GM19193 (cell line): Measurements from ENCODE around the gene LGALS12.

ENCODE experiments used
- POLR2A ChIP-seq: IDR thresholded peaks from 4 replicates; pipeline ENCODE4 v1.6.1; 2011; ENCODE audit not compliant: insufficient read depth, insufficient read length; ENCODE audit errors: extremely low read depth

The LGALS12 gene

GRCh38 chr11:63505857-63506528 is at the start of gene LGALS12:
Gene LGALS12, plus strand, starts transcription at chr11:63506084. Its CDS starts 375 bp downstream, at chr11:63506459.
- no peak for TF ChIP-seq POLR2A

GRCh38 chr11:63459586-63459985 is 46.3 kb upstream of the LGALS12 start:
- no peak for TF ChIP-seq POLR2A

GRCh38 chr11:63462137-63462536 is 43.7 kb upstream of the LGALS12 start:
- no peak for TF ChIP-seq POLR2A

GRCh38 chr11:63470311-63470710 is 35.6 kb upstream of the LGALS12 start:
- no peak for TF ChIP-seq POLR2A

GRCh38 chr11:63472372-63472771 is 33.5 kb upstream of the LGALS12 start:
- TF ChIP-seq POLR2A, result no peak

- TF ChIP-seq POLR2A, result no peak
These were observed 29.3 kb upstream of the LGALS12 start for GRCh38 chr11:63476618-63477017.

GRCh38 chr11:63478896-63479295 is 27.0 kb upstream of the LGALS12 start:
- no peak for TF ChIP-seq POLR2A

GRCh38 chr11:63480039-63480438 is 25.8 kb upstream of the LGALS12 start:
- no peak for TF ChIP-seq POLR2A

GRCh38 chr11:63485777-63486176 is 20.1 kb upstream of the LGALS12 start:
- no peak for TF ChIP-seq POLR2A

GRCh38 chr11:63488789-63489188 is 17.1 kb upstream of the LGALS12 start:
- TF ChIP-seq POLR2A, result no peak

GRCh38 chr11:63489879-63490278 is 16.0 kb upstream of the LGALS12 start:
- TF ChIP-seq POLR2A, result no peak

GRCh38 chr11:63490551-63491239 is 15.2 kb upstream of the LGALS12 start, which contains the start of gene PLAAT5:
Gene PLAAT5, minus strand, starts transcription at chr11:63491167. Its CDS starts 133 bp downstream, at chr11:63491034.
- TF ChIP-seq POLR2A, result no peak

GRCh38 chr11:63491240-63491587 is 14.7 kb upstream of the LGALS12 start:
- TF ChIP-seq POLR2A, result no peak

GRCh38 chr11:63491636-63492372 is 14.1 kb upstream of the LGALS12 start:
- no peak for TF ChIP-seq POLR2A

- no peak for TF ChIP-seq POLR2A
These were observed 13.4 kb upstream of the LGALS12 start for GRCh38 chr11:63492441-63492840.

GRCh38 chr11:63493127-63493526 is 12.8 kb upstream of the LGALS12 start:
- no peak for TF ChIP-seq POLR2A
